22Rv1 (cell line): ENCODE results near the gene ATAD3A.
"Not testable (repeated sequence)": the region's sequence is repeated elsewhere in the genome, so short reads cannot be mapped to it uniquely, and the experiment has no call there.

ENCODE experiments used
- H3K27ac ChIP-seq: fragments of 450-650 bp; 2 replicates; pipeline ENCODE4 v1.5.1; 2017
- ZFX ChIP-seq: fragments of 450-650 bp; IDR thresholded peaks from 2 replicates; pipeline ENCODE4 v1.6.1; 2017; ENCODE audit warnings: antibody characterized with exemption, borderline replicate concordance
- TF ChIP-seq, protein P1 (sequence below): fragments of 450-650 bp; IDR thresholded peaks from 2 replicates; pipeline ENCODE4 v1.5.1; 2017; ENCODE audit warnings: mild to moderate bottlenecking

ATAD3A gene

DNA sequence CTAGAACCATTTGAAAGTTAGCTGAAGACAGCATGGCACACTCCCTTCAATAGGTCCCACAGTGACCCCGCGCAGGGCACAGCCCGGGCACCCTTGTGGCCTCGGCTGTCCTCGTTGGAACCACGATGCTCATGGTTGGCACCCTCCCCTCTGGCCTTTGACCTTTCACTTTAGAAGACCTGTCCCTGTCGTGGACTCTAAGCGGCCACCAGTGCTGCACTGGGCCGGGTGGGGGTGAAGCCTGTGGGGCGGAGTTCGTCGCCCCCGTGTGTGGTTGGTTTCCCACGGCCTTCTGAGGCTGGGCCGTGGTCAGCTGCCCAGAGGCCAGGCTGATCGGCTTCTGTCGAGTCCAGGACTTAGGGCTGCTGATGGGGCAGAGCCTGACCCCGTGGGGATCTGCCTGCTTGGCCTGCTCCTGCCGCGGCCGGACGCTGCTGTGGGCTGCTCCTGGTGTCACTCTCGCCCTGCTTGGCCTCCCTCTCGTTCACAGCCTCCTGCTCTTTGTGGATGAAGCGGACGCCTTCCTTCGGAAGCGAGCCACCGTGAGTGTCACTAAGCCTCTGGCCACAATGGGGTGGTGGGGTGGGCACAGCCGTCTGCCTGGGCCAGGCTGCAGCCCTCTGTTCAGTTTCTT is 12.9 kb downstream of the ATAD3A start:
- not testable (repeated sequence) for H3K27ac ChIP-seq

DNA sequence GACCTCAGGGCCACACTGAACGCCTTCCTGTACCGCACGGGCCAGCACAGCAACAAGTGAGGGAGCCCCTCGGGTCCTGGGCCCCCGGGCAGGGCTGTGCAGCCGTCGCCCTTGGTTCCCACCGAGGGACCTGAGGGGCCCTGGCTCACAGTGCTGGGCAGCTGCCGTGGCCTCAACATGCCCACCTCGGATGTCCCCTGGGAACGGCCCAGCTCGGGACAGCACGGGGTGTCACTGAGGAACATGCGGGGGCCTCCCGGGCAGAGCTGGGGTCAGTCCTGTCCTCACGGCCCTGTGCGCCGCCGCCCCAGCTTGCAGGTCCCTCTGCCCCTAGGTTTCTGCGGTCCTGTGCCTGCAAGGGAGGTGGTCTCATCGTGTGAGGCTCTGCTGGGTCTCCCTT is 14.5 kb downstream of the ATAD3A start:
- not testable (repeated sequence) for H3K27ac ChIP-seq

DNA sequence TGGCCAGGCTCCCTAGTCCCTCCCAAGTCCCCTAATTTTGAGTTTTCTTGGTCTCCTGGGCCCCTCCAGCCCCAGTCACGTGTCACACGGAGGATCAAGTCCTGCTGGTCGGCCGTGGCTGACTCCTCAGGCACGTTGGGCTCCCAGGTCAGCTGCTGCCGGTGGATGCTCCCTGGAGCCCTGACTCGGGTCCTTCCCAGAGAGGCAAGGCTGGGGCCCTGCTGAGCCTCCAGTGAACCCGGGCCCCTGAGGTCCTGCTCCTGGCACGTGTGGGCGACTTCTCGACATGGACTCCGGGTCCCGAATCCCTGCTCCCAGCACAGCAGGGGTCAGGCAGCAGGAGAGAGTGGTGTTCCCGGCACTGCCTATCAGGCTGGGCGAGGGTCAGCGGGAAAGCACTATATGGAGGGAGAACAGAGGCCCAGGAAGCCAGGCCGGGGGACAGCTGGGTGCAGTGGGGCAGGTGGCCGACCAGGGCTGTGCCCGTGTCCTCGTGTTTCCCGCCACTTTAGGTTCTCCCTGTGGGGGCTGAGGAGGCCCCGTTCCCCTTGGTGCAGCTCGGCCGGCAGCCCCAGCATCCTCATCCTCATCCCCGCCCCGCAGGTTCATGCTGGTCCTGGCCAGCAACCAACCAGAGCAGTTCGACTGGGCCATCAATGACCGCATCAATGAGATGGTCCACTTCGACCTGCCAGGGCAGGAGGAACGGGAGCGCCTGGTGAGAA is 15.3 kb downstream of the ATAD3A start:
- no peak for TF ChIP-seq ZFX
- TF ChIP-seq, protein P1, sequence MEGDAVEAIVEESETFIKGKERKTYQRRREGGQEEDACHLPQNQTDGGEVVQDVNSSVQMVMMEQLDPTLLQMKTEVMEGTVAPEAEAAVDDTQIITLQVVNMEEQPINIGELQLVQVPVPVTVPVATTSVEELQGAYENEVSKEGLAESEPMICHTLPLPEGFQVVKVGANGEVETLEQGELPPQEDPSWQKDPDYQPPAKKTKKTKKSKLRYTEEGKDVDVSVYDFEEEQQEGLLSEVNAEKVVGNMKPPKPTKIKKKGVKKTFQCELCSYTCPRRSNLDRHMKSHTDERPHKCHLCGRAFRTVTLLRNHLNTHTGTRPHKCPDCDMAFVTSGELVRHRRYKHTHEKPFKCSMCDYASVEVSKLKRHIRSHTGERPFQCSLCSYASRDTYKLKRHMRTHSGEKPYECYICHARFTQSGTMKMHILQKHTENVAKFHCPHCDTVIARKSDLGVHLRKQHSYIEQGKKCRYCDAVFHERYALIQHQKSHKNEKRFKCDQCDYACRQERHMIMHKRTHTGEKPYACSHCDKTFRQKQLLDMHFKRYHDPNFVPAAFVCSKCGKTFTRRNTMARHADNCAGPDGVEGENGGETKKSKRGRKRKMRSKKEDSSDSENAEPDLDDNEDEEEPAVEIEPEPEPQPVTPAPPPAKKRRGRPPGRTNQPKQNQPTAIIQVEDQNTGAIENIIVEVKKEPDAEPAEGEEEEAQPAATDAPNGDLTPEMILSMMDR, result no peak
- no peak overlapping the region for H3K27ac ChIP-seq

DNA sequence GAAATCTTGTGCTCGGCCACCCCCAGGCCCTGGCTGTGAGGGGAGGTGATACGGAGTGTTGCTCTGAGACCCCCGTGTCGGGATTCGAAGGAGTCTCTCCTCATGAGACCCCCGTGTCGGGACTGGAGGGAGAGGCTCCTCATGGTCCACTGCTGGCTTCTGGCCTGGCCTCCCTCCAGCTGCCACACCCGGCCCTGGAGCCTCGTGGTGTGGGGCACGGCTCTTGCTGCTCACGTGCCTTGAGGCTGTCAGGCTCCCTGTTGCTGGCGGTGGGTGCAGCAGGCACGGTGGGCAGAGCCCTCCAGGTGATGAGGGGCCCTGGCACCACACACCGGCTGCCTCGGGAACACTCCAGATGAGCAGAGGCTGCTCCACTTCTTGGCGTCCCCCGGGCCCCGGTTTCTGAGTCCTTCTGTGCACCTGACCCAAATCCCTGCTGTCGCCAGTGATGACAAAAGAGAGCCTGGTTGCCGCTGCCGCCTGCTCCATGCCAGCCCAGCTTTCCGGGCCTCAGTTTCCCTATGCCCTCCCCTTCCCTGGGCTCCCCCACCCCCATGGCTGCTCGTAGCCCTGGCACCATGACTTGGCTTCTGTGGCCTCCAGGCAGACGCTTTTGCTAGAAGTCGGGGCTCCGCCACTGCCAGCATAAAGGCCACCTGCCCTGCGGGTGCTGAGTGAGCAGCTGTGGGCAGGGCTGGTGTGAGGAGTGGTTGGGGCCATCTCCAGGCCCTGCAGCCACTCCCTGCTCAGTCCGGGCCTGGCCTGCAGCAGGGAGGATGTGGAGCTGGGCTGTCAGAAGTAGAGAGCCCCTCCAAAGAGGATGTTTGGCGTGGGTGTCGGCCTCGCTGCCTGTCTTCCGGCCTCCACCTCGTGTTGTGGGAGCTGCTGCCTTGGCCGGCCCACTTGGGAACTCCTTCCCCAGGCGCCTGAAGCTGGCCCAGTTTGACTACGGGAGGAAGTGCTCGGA is 16.6 kb downstream of the ATAD3A start:
- no peak for TF ChIP-seq ZFX
- TF ChIP-seq, protein P1, result no peak
- no peak overlapping the region for H3K27ac ChIP-seq

DNA sequence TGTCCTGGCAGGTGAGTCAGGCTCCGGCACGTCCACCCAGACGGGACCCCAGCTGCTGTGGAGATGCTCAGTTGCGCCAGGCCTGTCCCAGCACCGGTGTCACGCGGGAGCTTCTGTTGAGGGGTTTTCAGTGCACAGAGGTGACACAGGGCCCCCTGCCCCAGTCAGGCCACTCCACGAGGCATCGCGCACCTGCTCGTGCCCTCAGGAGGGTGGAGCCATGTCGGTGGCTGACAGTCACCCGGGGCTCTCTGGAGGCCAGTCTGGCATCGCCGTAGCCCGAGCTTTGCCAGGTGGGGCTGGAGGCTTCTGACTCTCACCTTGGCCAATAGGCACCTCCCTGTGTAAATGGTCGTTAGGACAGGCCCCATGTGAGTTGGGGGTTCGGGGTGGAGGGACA is 17.4 kb downstream of the ATAD3A start:
- no peak for TF ChIP-seq ZFX
- TF ChIP-seq, protein P1, result no peak
- no peak overlapping the region for H3K27ac ChIP-seq

DNA sequence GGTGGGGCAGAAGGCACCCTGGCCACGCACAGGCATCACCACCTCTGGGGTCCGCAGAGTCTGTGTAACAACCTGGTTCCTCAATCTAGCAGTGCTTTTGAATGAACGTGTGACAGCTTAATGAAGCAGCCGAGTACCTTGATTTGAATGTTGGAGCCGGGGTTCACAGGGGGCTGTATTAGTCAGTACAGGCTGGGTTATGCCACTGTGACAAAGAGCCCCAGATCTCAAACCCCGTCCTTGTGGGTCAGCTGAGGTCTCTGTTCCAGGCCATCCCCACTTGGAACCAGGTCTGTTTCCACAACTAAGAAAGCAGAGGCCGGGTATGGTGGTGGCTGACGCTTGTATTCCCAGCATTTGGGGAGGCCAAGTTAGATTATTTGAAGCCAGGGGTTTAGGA is 18.0 kb downstream of the ATAD3A start:
- no peak overlapping the region for H3K27ac ChIP-seq
- TF ChIP-seq ZFX, result no peak
- TF ChIP-seq, protein P1, result no peak

DNA sequence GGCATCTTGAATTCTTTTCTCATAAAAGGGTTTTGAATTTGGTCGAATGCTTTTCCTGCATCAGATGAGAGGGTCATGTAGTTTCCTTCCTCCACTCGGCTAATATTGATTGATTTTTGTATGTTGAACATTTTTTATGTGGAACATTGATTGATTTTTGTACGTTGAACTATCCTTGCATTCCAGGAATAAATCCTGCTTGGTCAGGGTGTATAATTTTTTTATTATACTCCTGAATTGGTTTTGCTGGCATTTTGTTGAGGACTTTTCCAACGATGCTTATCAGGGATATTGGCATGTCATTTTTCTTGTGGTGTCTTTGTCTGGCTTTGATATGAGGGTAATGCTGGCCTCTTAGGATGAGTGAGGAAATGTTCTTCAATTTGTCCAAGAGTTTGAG is 20.0 kb downstream of the ATAD3A start:
- H3K27ac ChIP-seq, result no peak overlapping the region
- TF ChIP-seq ZFX, result no peak
- TF ChIP-seq, protein P1, result no peak

DNA sequence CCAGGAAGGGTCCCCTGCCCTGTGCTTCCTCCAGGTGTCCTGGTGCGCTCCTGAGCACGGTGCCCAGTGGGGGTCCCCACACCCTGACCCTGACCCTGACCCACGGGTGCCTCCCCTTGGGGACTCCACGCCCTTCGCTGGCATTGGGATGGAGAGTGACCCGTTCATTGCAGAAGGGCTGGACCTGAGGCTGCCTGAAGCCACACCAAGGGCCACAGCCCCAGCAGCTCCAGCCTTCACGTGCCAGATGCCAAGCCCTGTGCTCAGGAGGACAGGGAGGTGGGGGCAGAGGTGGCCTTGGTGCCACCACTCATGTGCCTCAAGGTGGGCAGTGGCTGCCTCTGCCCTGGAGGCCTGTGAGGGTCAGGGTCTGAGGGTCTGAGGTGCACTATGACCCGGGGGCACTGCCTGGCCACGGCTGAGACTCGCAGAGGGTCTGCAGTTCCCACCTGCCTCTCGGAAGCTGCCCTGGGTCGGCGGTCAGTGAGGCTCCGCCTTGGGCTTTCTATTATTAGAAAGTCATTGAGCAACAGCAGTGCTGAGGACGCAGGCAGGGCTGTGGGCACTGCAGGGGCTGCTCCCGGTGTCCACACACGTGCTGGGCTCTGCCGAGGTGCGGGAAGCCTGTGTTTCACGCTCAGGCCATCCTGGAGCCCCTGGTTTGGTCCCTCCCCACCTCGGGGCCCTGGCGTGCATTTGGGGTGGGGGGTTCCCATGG is 21.4 kb downstream of the ATAD3A start:
- not testable (repeated sequence) for H3K27ac ChIP-seq

DNA sequence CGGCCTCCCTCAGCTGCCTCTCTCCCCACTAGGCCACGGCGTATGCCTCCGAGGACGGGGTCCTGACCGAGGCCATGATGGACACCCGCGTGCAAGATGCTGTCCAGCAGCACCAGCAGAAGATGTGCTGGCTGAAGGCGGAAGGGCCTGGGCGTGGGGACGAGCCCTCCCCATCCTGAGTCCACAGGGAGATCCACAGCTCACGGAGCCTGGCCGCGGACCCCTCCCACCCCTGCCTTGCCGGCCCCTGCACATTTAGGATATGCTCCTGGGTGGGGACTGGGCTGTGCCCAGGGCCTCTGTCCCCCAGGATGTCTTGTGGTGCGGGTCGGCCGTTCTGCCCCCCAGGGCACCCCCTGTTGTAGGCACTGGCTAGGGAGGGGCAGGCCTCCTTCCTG is 21.9 kb downstream of the ATAD3A start:
- not testable (repeated sequence) for H3K27ac ChIP-seq
